ENCODE data around the gene MALAT1.

GRCh38 chr11:65552388-65552951, 53.6 kb downstream of the MALAT1 start:
- TF ChIP-seq CTCF (IDR thresholded peaks at IDR 0.05; ENCODE audit: insufficient read depth, low read length, poor library complexity, severe bottlenecking): no peak
- TF ChIP-seq EZH2phosphoT487 (conservative IDR thresholded peaks at IDR 0.05; ENCODE audit: low read length): no peak

Measured in SU-DHL-6 (cell line).